Heart left ventricle (tissue), 13 donors: ENCODE measurements around the gene GPR33.

ENCODE experiments used
- POLR2A ChIP-seq, 2 donors: fragments of 450-650 bp; IDR thresholded peaks; one replicate each; pipeline ENCODE4 v1.6.1; 2017; ENCODE audit warnings: antibody characterized with exemption in 2 of 2, mild to moderate bottlenecking in 2 of 2, moderate library complexity in 2 of 2
- TF ChIP-seq, protein P1 (sequence below), 12 donors: fragments of 200-600 bp; sonication (generic) in 4 of 12; IDR thresholded peaks; one replicate each; pipeline versions ENCODE4 v1.5.0 to v1.8.0; 2018 to 2022; ENCODE audit warnings: antibody characterized with exemption in 12 of 12, mild to moderate bottlenecking in 5 of 12
- donor health status: ischemic (EF 13 %, LVEDD 7.1; RV severe dilation, severe dysfunction).
- donor health status: DM: no; HTN: yes; CAD: no.
- donor health status: DM: no; HTN: no; CAD: no.
- donor health status: ischemic (EF 25% LVEDD 6.9; RV normal size, moderate dysfunction).
- donor health status: ischemic (EF 25% LVEDD 5.7; RV mildly dilated, moderate dysfunction).
- donor health status: ischemic (EF 35%, LVEDD 5.7; RV mildly dilated, moderate dysfunction).
- donor health status: nonischemic (EF 11% LVEDD 7.7; RV severe dilation, severe dysfunction).
- donor health status: DM: yes; HTN: yes; CAD: no.
- donor health status: PGD.
- donor health status: ischemic (EF 29% LVEDD 5.4; RV normal size, mild dysfunction).
- donor health status: nonischemic (EF 23%, LVEDD 6.1; RV moderate dilation, normal function).

GRCh38 chr14:31466554-31466953 is 21.3 kb downstream of the GPR33 start:
- TF ChIP-seq POLR2A (IDR thresholded peaks at IDR 0.05): no peak
- TF ChIP-seq, protein P1, sequence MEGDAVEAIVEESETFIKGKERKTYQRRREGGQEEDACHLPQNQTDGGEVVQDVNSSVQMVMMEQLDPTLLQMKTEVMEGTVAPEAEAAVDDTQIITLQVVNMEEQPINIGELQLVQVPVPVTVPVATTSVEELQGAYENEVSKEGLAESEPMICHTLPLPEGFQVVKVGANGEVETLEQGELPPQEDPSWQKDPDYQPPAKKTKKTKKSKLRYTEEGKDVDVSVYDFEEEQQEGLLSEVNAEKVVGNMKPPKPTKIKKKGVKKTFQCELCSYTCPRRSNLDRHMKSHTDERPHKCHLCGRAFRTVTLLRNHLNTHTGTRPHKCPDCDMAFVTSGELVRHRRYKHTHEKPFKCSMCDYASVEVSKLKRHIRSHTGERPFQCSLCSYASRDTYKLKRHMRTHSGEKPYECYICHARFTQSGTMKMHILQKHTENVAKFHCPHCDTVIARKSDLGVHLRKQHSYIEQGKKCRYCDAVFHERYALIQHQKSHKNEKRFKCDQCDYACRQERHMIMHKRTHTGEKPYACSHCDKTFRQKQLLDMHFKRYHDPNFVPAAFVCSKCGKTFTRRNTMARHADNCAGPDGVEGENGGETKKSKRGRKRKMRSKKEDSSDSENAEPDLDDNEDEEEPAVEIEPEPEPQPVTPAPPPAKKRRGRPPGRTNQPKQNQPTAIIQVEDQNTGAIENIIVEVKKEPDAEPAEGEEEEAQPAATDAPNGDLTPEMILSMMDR (IDR thresholded peaks at IDR 0.05): no peak
